MM.1S (cell line): ENCODE measurements around the gene POLR2J2.
"Not testable (repeated sequence)": the region's sequence is repeated elsewhere in the genome, so short reads cannot be mapped to it uniquely, and the experiment has no call there.

Experiments used
- DNase-seq: peaks from one replicate; pipeline ENCODE4 v3.0.0-alpha.2; 2015
- H2AFZ ChIP-seq: fragments of 300-600 bp; sonication (generic); 2 replicates; pipeline ENCODE4 v1.6.0; 2016; ENCODE audit warnings: antibody characterized with exemption, low read length
- H3F3A ChIP-seq: fragments of 300-600 bp; sonication (generic); 2 replicates; pipeline ENCODE4 v1.6.1; 2016; ENCODE audit warnings: mild to moderate bottlenecking, antibody characterized with exemption, low read length, moderate library complexity, mixed read lengths; ENCODE audit not compliant: insufficient read depth
- H3K27ac ChIP-seq: fragments of 300-600 bp; sonication (generic); 2 replicates; pipeline ENCODE4 v1.5.1; 2016; ENCODE audit warnings: mild to moderate bottlenecking, low read length
- H3K27me3 ChIP-seq: fragments of 300-600 bp; sonication (generic); replicated peaks from 2 replicates; pipeline ENCODE4 v1.6.0; 2016; ENCODE audit warnings: low read length; ENCODE audit not compliant: insufficient read depth
- H3K36me3 ChIP-seq: fragments of 300-600 bp; sonication (generic); replicated peaks from 2 replicates; pipeline ENCODE4 v1.6.1; 2016; ENCODE audit warnings: mild to moderate bottlenecking, low read length, mixed read lengths; ENCODE audit not compliant: insufficient read depth
- H3K4me1 ChIP-seq: fragments of 300-600 bp; sonication (generic); 2 replicates; pipeline ENCODE4 v1.6.1; 2016; ENCODE audit warnings: low read length, mixed read lengths
- H3K4me2 ChIP-seq: fragments of 300-600 bp; sonication (generic); 2 replicates; pipeline ENCODE4 v1.6.0; 2016; ENCODE audit warnings: low read depth, low read length
- H3K4me3 ChIP-seq: fragments of 300-600 bp; sonication (generic); 2 replicates; pipeline ENCODE4 v1.5.1; 2016; ENCODE audit warnings: low read length, mixed read lengths
- H3K79me2 ChIP-seq: fragments of 300-600 bp; sonication (generic); 2 replicates; pipeline ENCODE4 v1.6.1; 2016; ENCODE audit warnings: mixed run types, low read length, mixed read lengths
- H3K9ac ChIP-seq: fragments of 300-600 bp; sonication (generic); 2 replicates; pipeline ENCODE4 v1.6.1; 2016; ENCODE audit warnings: low read length, mixed read lengths
- H3K9me2 ChIP-seq: fragments of 300-600 bp; sonication (generic); replicated peaks from 2 replicates; pipeline ENCODE4 v1.6.1; 2016; ENCODE audit warnings: mild to moderate bottlenecking, low read length, mixed read lengths; ENCODE audit not compliant: insufficient read depth
- H3K9me3 ChIP-seq: fragments of 300-600 bp; sonication (generic); replicated peaks from 2 replicates; pipeline ENCODE4 v1.6.1; 2016; ENCODE audit warnings: mild to moderate bottlenecking, low read length, mixed read lengths; ENCODE audit not compliant: insufficient read depth
- H4K20me1 ChIP-seq: fragments of 300-600 bp; sonication (generic); 2 replicates; pipeline ENCODE4 v1.6.1; 2016; ENCODE audit warnings: mild to moderate bottlenecking, low read length, moderate library complexity, mixed read lengths; ENCODE audit not compliant: insufficient read depth

POLR2J2 gene

DNA sequence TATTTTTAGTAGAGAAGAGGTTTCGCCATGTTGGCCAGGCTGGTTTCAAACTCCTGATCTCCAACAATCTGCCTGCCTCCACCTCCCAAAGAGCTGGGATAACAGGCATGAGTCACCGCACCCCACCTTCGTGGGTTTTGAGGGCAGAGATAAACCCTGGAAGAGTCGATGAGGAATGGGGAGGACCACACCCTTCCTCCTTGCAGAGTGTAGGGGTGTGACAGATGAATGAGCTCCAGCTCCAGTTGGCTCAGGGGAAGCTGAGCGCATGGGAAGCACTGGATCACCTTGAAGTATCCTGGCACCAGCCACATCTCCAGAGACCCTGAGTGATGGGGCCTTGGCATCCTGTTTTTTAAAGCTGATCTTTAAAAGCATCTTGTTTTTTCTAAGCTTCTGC lies 11.1 kb upstream of the POLR2J2 start:
- H3K9me2 ChIP-seq, H3K9me3 ChIP-seq, H3K9ac ChIP-seq, H3K4me1 ChIP-seq, DNase-seq, H3K27ac ChIP-seq, H2AFZ ChIP-seq, H3F3A ChIP-seq, H3K79me2 ChIP-seq, H3K27me3 ChIP-seq, H4K20me1 ChIP-seq, H3K4me2 ChIP-seq, H3K4me3 ChIP-seq, H3K36me3 ChIP-seq: not testable (repeated sequence)

DNA sequence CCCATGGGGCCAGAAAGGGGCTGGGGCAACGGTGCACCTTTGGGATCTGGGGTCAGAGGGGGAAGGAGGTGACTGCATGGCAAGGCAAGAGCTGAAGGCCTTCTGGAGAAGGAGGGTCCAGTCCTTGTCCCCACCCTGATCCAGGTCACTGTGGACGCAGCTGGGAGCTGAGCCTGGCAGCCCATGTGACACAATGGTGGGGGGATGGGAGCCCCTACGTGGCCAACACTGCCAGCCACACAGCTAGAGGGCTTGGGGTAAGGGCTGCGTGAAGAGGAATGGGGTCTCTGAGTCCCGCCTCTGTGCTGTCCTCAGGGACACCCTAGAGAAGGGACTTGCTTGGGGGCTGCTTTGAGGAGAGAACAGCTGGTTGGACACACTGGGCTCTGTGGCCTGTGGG lies 9.3 kb upstream of the POLR2J2 start:
- not testable (repeated sequence) for H4K20me1 ChIP-seq, DNase-seq, H3K27ac ChIP-seq, H2AFZ ChIP-seq, H3K36me3 ChIP-seq, H3K79me2 ChIP-seq, H3K4me1 ChIP-seq, H3K4me3 ChIP-seq, H3K9me3 ChIP-seq, H3K9ac ChIP-seq, H3K4me2 ChIP-seq, H3K9me2 ChIP-seq, H3K27me3 ChIP-seq, H3F3A ChIP-seq

DNA sequence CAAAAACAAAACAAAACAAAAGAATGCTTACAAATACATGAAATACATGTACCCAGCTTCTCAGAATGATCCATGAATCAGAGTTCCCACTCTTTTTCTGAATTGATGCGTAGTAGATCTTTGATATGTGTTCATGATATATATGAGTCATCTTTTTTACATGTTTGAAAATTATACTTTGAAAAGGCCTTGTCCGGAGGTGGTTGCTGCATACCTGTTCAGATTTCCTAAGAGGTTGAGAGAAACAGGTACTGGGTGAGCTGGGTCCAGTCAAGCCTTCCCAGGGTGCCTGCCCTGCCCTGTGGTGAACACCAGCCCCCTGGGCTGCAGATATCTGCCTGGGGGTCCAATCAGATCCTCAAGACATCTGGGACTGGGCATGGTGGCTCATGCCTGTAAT lies 4.1 kb upstream of the POLR2J2 start:
- not testable (repeated sequence) for H3K4me3 ChIP-seq, H3K79me2 ChIP-seq, H3K9ac ChIP-seq, H3F3A ChIP-seq, H3K36me3 ChIP-seq, H3K9me3 ChIP-seq, H3K4me1 ChIP-seq, H4K20me1 ChIP-seq, H3K9me2 ChIP-seq, H2AFZ ChIP-seq, H3K27me3 ChIP-seq, H3K4me2 ChIP-seq, DNase-seq, H3K27ac ChIP-seq

DNA sequence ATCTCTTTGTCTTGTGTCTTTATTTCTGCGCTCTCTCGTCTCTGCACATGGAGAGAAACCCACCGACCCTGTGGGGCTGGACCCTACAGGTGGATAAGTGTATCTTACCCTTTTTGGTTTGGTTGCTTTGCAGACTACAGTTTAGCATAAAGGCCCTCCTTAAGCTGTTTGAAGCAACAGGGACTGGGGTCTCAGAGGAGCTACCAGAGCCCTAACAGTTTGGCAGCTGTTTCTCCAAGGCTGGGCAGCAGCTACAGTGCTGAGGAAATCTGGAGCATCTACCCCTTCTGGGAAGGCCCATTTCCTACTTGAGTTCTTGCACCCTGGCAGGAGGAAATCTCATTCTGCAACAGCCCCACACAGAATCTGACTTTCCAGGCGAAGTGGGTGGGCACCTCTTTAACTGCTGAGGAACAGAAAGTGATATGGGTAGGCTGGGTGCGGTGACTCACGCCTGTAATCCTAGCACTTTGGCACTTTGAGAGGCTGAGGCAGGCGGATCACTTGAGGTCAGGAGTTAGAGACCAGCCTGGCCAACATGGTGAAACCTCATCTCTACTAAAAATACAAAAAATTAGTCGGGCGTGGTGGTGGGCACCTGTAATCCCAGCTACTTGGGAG lies 2.1 kb upstream of the POLR2J2 start:
- not testable (repeated sequence) for DNase-seq, H3K9me2 ChIP-seq, H3K4me2 ChIP-seq, H3K27me3 ChIP-seq, H3K4me3 ChIP-seq, H3K9ac ChIP-seq, H3K36me3 ChIP-seq, H2AFZ ChIP-seq, H3K9me3 ChIP-seq, H3F3A ChIP-seq, H3K79me2 ChIP-seq, H3K27ac ChIP-seq, H3K4me1 ChIP-seq, H4K20me1 ChIP-seq

DNA sequence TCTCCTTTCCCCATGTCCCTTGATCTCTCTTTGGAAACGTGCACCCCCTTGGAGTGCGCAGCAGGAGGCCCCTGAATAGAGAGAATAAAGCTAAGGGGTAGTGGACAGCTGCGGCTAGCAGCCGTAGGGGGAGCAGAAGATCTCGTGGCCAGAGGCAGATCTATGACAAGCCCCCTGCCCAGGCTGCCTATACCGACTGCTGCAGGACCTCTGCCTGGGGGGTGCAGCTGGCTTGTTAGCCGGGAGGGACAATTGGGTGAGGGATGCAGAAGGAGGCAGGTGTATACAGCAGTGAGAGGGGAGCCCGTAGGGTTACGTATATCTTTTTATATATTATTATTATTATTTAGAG lies 469 bp upstream of the POLR2J2 start:
- H3K4me1 ChIP-seq, H3F3A ChIP-seq, H3K27ac ChIP-seq, H3K36me3 ChIP-seq, H3K27me3 ChIP-seq, H4K20me1 ChIP-seq, H2AFZ ChIP-seq, H3K4me2 ChIP-seq, DNase-seq, H3K9me3 ChIP-seq, H3K9me2 ChIP-seq, H3K9ac ChIP-seq, H3K79me2 ChIP-seq, H3K4me3 ChIP-seq: not testable (repeated sequence)

DNA sequence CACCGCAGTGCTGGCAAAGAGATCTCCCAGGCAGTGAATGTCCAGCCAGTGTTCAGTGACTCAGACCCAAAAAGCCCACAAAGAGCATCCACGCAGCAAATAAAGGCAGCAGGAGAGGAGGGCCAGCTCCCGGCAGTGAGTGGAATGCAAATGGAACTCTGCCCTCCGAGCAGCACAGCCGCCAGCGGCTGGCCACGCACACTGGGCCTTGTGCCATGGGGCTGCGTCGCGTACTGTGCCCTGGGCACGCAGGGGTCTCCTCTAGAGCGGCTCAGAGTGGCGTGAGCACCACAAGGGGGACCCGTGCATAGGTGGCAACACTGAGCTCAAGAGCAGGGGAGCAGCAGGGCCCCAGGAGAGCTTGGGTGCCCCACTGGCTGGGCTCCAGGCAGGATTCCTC lies 3.9 kb downstream of the POLR2J2 start:
- H3K79me2 ChIP-seq, H3K4me3 ChIP-seq, H3K4me1 ChIP-seq, H2AFZ ChIP-seq, H3K9me2 ChIP-seq, H3K4me2 ChIP-seq, H4K20me1 ChIP-seq, H3K27ac ChIP-seq, DNase-seq, H3K9me3 ChIP-seq, H3K36me3 ChIP-seq, H3K27me3 ChIP-seq, H3K9ac ChIP-seq, H3F3A ChIP-seq: not testable (repeated sequence)

DNA sequence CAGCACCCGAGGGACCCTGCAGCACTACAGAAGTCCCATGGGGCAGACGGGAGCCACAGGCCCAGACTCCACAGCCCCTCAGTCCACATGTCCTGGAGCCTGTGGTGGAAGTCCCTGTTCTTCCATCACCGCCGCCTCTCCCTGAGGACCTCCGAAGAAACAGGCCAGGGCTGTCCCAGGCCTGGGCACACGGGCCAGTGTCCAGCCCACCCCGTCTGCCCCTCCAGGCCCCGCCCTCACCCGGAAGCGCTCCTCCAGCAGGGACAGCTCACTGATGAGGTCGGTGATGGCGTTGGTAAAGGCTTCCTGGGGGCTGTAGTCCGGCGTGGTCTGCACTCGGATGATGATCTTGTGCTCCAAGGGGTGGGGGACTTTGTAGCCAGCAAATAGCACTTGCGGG lies 4.6 kb downstream of the POLR2J2 start:
- not testable (repeated sequence) for H4K20me1 ChIP-seq, H3K9ac ChIP-seq, H3K79me2 ChIP-seq, H3K27ac ChIP-seq, H3K4me3 ChIP-seq, H3K27me3 ChIP-seq, H3F3A ChIP-seq, H2AFZ ChIP-seq, H3K9me3 ChIP-seq, H3K4me2 ChIP-seq, H3K4me1 ChIP-seq, H3K36me3 ChIP-seq, DNase-seq, H3K9me2 ChIP-seq

DNA sequence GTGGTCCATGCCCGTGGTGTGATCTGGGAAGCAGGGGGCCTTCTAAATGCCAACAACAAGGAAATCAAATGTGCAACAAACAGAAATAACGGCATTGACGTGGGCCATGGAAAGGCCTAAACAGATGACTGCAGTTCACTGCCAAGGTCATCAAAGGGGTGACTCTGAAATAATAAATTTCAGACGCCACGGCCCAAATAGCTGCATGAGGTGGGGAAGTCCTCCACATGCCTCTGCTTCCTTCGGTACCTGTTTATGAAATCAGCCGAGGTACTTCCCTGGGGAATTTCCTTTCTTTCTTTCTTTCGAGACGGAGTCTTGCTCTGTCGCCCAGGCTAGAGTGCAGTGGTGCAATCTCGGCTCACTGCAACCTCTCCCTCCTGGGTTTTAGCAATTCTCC lies 6.7 kb downstream of the POLR2J2 start:
- H3K9me3 ChIP-seq, DNase-seq: not testable (repeated sequence)

More for the DNA sequence above, 6.7 kb downstream of the POLR2J2 start:
- not testable (repeated sequence) for H3K9me2 ChIP-seq, H3F3A ChIP-seq, H3K4me1 ChIP-seq, H3K9ac ChIP-seq, H3K4me2 ChIP-seq, H3K4me3 ChIP-seq, H4K20me1 ChIP-seq, H3K27ac ChIP-seq, H3K36me3 ChIP-seq, H3K27me3 ChIP-seq, H2AFZ ChIP-seq, H3K79me2 ChIP-seq
